NCI-H128 (cell line): Measurements from ENCODE around the gene DDX23.
"Not testable (repeated sequence)": the region's sequence is repeated elsewhere in the genome, so short reads cannot be mapped to it uniquely, and the experiment has no call there.

Source experiments
- DNase-seq: peaks from one replicate; lab custom pipeline; 2025; ENCODE audit not compliant: unreplicated experiment; lab: John Stamatoyannopoulos, UW

DDX23 gene

GRCh38 chr12:48863291-48863690 lies 11.3 kb upstream of the DDX23 start:
- no peak for DNase-seq

- no peak for DNase-seq
Measured at GRCh38 chr12:48862760-48863159, 10.8 kb upstream of the DDX23 start.

GRCh38 chr12:48861111-48861510 lies 9.1 kb upstream of the DDX23 start:
- no peak for DNase-seq

GRCh38 chr12:48860236-48860635 lies 8.3 kb upstream of the DDX23 start:
- not testable (repeated sequence) for DNase-seq

GRCh38 chr12:48859607-48860006 lies 7.6 kb upstream of the DDX23 start:
- no peak for DNase-seq

- no peak for DNase-seq
Measured at GRCh38 chr12:48858043-48858442, 6.1 kb upstream of the DDX23 start.

DNA sequence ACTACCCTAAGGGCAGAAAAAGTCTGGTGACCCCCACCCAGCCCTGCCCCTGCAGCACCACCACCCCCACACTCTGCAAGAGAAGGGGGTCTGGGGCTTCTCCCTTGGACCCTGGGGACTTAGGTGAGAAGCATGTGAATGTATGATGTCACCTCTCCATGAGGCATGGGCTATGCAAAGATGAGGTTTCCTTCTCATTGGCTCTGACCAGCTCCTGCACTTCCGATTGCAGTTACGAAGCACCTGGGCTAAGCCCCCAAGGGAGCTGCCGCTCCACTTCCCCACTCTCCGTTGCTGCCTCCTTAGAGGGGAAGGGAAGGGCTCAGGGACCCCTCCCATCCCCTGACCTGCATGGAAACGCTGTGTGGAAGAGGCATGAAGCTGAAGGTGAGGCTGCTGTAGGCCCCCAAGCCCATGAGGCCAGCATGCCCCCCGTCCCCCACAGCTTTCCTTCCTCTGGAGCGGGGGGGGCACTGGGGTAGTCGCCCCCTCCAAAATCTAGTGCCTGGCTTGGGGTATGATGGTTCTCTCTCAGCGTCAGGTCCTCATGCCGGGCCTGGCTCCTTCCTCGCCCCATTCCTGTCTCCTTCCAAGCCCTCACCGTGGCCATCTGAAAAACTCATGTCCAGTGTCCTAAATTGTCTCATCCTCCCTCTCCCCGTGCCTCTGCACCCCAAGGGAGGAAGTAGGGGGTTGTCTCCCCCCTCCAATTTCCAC lies 5.5 kb upstream of the DDX23 start:
- no peak for DNase-seq

- no peak for DNase-seq
Measured at GRCh38 chr12:48856379-48856778, 4.4 kb upstream of the DDX23 start.

GRCh38 chr12:48854932-48855331 lies 3.0 kb upstream of the DDX23 start:
- not testable (repeated sequence) for DNase-seq

GRCh38 chr12:48854488-48854887 lies 2.5 kb upstream of the DDX23 start:
- DNase-seq = no peak

DNA sequence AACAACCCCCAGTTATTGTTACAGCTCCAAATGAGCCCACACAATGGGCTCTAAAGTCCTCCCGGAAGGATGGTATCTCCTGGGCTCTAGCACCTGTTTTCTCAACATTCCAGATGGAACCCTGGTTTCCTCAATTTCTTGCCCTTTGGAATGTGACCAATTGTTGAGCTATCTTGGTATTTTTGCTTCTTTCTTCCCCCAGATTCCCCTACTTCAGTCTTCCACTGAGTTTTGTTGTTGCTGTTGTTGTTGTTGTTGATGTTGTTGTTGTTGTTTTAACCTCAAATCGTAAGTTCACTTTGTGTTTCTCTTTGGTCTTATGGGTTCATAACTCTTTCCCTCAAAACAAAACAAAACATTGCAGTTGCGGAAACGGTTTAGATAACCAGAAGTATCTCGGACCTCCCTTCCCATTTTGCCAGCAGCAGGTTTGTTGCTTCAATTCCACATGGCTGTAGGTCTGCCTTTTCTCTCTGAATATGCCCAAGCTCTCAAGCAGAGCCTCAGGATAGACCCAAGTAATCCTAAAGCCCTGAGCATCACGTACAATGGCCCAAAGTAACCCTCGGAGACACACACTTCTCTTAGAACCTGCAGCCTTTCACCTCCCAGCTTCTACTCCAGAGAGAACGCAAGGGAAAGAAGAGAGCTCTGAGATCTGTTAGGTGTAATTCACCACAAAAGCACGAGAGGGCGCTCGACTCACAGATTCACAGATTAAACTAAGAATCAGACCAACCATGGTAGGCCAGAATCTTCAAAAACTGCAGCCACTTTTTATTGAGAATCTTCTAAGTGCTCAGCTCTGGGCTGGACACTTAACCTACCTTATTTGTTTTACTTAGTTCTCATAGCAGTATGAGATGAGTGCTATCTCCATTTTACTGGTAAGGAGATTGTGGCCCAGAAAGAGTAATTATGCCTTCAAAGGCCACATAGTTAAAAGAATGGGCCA lies 1.0 kb upstream of the DDX23 start:
- peak; percentile 96 for DNase-seq

- DNase-seq = not testable (repeated sequence)
Measured at GRCh38 chr12:48842021-48842420, 9.9 kb downstream of the DDX23 start.

DNA sequence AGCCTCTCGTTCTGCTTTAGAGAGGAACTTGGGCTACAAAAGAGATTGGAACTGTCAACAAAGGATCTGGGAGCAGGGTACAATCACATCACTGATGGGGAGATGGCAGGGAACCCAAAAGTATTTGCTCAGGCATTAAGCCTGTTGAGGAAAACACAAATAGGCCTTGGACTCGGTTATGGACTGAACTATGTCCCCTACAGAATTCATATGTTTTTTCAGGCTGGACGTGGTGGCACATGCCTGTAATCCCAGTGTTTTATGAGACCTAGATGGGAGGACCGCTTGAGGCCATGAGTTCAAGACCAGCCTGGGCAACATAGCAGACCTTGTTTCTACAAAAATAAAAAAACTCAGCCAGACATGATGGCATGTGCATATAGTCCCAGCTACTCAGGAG lies 13.9 kb downstream of the DDX23 start:
- DNase-seq = no peak

- no peak for DNase-seq
Measured at GRCh38 chr12:48832321-48833060, 19.5 kb downstream of the DDX23 start.

DNA sequence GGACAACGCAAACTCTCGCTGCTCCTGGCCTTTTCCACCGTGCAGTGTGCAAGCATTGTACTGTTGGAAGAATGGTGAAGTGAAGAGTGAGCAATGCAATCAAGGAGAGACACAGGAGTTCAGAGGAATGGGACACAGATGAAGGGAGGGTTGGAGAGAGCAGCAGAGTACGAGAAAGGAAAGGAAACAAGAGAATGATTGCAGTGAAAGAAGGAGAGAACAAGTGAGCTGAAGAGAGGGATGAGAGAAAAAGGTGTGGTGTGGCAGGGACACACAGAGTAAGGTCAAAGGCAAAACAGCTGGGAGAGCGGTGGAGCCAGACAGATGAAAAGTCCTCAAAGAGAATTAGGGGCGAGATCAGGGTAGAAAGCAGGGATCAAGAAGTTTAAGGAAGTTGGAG lies 20.7 kb downstream of the DDX23 start:
- DNase-seq = no peak

GRCh38 chr12:48828841-48829575 lies 23.0 kb downstream of the DDX23 start:
- DNase-seq = no peak

DNA sequence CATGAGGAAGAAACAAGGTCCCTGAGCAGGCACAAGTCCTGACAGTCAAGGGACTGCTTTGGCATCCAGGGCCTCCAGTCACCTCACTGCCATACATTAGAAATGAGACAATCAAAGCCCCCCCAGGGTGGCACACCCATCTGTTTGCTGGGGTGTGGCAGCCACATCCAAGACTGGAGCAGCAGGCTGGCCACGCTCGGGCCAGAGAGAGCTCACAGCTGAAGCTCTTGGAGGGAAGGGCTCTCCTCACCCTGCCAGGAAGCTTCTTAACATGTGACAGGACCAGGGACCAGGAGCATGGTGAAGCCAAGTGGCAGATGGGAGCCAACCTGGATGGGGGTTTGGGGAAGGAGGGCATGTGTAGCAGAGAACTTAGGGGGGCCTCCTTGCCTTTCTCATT lies 23.7 kb downstream of the DDX23 start:
- DNase-seq = no peak

DNA sequence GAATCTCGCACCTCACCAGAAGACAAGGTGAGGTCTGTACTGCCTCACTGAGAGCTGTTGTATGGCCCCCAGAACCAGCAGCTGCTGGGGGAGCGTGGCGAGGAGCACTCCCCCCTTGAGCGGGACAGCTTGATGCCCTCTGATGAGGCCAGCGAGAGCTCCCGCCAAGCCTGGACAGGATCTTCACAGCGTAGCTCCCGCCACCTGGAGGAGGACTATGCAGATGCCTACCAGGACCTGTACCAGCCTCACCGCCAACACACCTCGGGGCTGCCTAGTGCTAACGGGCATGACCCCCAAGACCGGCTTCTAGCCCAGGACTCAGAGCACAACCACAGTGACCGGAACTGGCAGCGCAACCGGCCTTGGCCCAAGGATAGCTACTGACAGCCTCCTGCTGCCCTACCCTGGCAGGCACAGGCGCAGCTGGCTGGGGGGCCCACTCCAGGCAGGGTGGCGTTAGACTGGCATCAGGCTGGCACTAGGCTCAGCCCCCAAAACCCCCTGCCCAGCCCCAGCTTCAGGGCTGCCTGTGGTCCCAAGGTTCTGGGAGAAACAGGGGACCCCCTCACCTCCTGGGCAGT lies 24.4 kb downstream of the DDX23 start:
- no peak for DNase-seq

- DNase-seq = no peak
Measured at GRCh38 chr12:48827026-48827425, 24.9 kb downstream of the DDX23 start.

- no peak for DNase-seq
Measured at GRCh38 chr12:48826209-48826855, 25.6 kb downstream of the DDX23 start.
